Measurements from ENCODE around the gene TXN. TPM values are rescaled to one million over a fixed set of nuclear protein-coding genes. Genes with fewer than 3 reads are reported as not detected.
A peak's percentile ranks its signal among the peaks of the same experiment; 100 is the strongest.

Gene TXN
- total RNA-seq, 4 donors from 2014 or later: 136 to 226 (median 178) TPM

DNA sequence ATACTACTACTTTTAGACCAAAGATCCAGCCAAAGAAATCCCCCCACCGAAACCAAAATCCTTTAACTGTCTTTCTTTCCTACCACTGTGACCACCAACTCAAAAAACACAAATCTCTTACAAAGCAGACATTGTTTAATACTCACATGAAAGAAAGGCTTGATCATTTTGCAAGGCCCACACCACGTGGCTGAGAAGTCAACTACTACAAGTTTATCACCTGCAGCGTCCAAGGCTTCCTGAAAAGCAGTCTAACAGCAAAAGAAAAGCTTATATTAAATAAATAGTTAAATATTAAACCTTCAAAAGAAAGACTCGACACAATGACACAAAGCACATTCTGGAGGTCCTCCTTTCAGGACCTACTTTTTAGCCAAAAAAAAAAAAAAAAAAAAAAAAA lies 5.1 kb downstream of the TXN start:
- Histone ChIP-seq H3K36me3 (peaks cover 0 to 37% (median 0%) of the 10 kb centered on the region in 3 donors), H3K27ac (no peak overlapping the region), H3K4me3 (no peak overlapping the region), H3K9me3 (no peaks in the 10 kb centered on the region), H3K4me1 (peaks cover 0 to 12% (median 0%) of the 10 kb centered on the region in 4 donors), H3K27me3 (no peaks in the 10 kb centered on the region)
- TF ChIP-seq, protein P1, sequence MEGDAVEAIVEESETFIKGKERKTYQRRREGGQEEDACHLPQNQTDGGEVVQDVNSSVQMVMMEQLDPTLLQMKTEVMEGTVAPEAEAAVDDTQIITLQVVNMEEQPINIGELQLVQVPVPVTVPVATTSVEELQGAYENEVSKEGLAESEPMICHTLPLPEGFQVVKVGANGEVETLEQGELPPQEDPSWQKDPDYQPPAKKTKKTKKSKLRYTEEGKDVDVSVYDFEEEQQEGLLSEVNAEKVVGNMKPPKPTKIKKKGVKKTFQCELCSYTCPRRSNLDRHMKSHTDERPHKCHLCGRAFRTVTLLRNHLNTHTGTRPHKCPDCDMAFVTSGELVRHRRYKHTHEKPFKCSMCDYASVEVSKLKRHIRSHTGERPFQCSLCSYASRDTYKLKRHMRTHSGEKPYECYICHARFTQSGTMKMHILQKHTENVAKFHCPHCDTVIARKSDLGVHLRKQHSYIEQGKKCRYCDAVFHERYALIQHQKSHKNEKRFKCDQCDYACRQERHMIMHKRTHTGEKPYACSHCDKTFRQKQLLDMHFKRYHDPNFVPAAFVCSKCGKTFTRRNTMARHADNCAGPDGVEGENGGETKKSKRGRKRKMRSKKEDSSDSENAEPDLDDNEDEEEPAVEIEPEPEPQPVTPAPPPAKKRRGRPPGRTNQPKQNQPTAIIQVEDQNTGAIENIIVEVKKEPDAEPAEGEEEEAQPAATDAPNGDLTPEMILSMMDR (IDR thresholded peaks at IDR 0.05): no peak
- no peak for TF ChIP-seq POLR2A (IDR thresholded peaks at IDR 0.05)
- DNase-seq: no peak

DNA sequence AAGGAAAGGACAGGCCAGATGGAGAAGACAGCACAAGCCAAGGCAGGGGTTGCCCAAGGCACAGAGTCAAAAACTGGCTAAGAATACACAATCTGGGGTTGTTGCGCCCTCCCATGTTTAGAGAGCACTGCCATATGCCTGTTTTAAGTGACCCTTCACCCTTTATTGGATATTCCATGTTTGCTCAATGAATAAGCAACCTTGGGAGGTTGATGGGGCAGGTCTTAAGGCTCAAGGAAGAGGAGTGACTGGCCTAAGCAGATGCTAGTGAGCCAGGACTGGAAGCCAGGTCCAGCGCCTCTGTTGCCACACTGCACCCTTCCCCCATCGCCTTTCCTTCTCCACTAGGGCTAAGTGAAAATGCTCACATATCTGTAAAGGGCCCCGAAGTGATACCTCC lies 6.7 kb downstream of the TXN start:
- peaks cover 0 to 45% (median 0%) of the 10 kb centered on the region in 3 donors for H3K36me3 ChIP-seq
- no peaks in the 10 kb centered on the region for H3K27me3 ChIP-seq
- H3K4me3 ChIP-seq: no peak overlapping the region
- H3K27ac ChIP-seq: peak overlapping the region in 1 of 4 donors; percentile 1
- no peak for DNase-seq
- no peak for TF ChIP-seq POLR2A (IDR thresholded peaks at IDR 0.05)
- TF ChIP-seq, protein P1 (IDR thresholded peaks at IDR 0.05): no peak
- H3K9me3 ChIP-seq: no peaks in the 10 kb centered on the region
- H3K4me1 ChIP-seq: peaks cover 0 to 12% (median 0%) of the 10 kb centered on the region in 4 donors

GRCh38 chr9:110248361-110248760 lies 7.9 kb downstream of the TXN start:
- Histone ChIP-seq H3K4me1 (peaks cover 0 to 5% (median 0%) of the 10 kb centered on the region in 4 donors), H3K9me3 (no peaks in the 10 kb centered on the region), H3K4me3 (no peak overlapping the region), H3K36me3 (peaks cover 0 to 58% (median 0%) of the 10 kb centered on the region in 3 donors), H3K27ac (no peak overlapping the region), H3K27me3 (no peaks in the 10 kb centered on the region)
- TF ChIP-seq, protein P1 (IDR thresholded peaks at IDR 0.05): no peak
- TF ChIP-seq POLR2A (IDR thresholded peaks at IDR 0.05): no peak
- DNase-seq: no peak

- TF ChIP-seq, protein P1 (IDR thresholded peaks at IDR 0.05): no peak
- TF ChIP-seq POLR2A (IDR thresholded peaks at IDR 0.05): no peak
- Histone ChIP-seq H3K36me3 (peaks cover 0 to 67% (median 3%) of the 10 kb centered on the region in 3 donors), H3K27ac (no peak overlapping the region), H3K27me3 (no peaks in the 10 kb centered on the region), H3K4me3 (no peak overlapping the region), H3K4me1 (no peaks in the 10 kb centered on the region), H3K9me3 (no peaks in the 10 kb centered on the region)
- DNase-seq: no peak
Observed at GRCh38 chr9:110246214-110246613, 10.1 kb downstream of the TXN start.

DNA sequence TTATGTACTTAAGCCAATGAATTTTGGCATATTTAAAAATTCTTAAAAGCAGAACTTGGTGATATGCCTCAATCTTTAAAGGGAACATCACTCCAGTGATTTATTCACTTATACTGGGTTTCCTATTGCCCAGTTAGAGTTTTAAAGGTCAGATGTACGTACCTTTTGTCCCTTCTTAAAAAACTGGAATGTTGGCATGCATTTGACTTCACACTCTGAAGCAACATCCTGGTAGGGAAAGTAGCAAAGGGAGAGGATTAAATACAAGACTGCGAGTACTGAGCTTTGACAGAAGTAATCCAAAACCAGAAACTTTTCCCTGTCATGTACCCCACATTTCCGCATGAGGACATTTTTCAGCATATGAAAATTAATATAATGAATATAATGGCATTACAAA lies 11.7 kb downstream of the TXN start:
- no peaks in the 10 kb centered on the region for H3K4me1 ChIP-seq
- peaks cover 0 to 57% (median 3%) of the 10 kb centered on the region in 3 donors for H3K36me3 ChIP-seq
- TF ChIP-seq, protein P1 (IDR thresholded peaks at IDR 0.05): no peak
- TF ChIP-seq POLR2A (IDR thresholded peaks at IDR 0.05): no peak
- no peak for DNase-seq
- H3K27ac ChIP-seq: no peak overlapping the region
- H3K9me3 ChIP-seq: no peaks in the 10 kb centered on the region
- H3K4me3 ChIP-seq: no peak overlapping the region
- H3K27me3 ChIP-seq: no peaks in the 10 kb centered on the region

GRCh38 chr9:110241858-110242321 lies 14.4 kb downstream of the TXN start:
- Histone ChIP-seq H3K4me3 (no peak overlapping the region), H3K36me3 (peaks cover 0 to 37% (median 3%) of the 10 kb centered on the region in 3 donors), H3K4me1 (no peaks in the 10 kb centered on the region), H3K9me3 (no peaks in the 10 kb centered on the region), H3K27me3 (no peaks in the 10 kb centered on the region), H3K27ac (no peak overlapping the region)
- TF ChIP-seq POLR2A (IDR thresholded peaks at IDR 0.05): no peak
- TF ChIP-seq, protein P1 (IDR thresholded peaks at IDR 0.05): no peak
- DNase-seq: no peak
